Upper lobe of right lung (tissue), 1 donor: Measurements from ENCODE around the gene APBA2. TPM values are rescaled to one million over a fixed set of nuclear protein-coding genes. Genes with fewer than 3 reads are reported as not detected.
"Not testable (repeated sequence)": the region's sequence is repeated elsewhere in the genome, so short reads cannot be mapped to it uniquely, and the experiment has no call there.

Experiments used
- ATAC-seq: fragments of 200-7000 bp; cut with Tn5 transposase; one replicate; pipeline ENCODE4 v1.9.1; 2020; ENCODE audit warnings: mild to moderate bottlenecking, moderate library complexity
- DNase-seq: peaks from one replicate; pipeline ENCODE4 v3.0.0-alpha.2; 2020
- H3K27ac ChIP-seq: fragments of 200-600 bp; one replicate; pipeline ENCODE4 v1.8.0; 2022
- H3K27me3 ChIP-seq: fragments of 200-600 bp; one replicate; pipeline ENCODE4 v1.8.0; 2022; ENCODE audit warnings: mild to moderate bottlenecking
- H3K36me3 ChIP-seq: fragments of 200-600 bp; one replicate; pipeline ENCODE4 v1.8.0; 2022
- H3K4me1 ChIP-seq: fragments of 200-600 bp; one replicate; pipeline ENCODE4 v1.8.0; 2022
- H3K4me3 ChIP-seq: fragments of 200-600 bp; one replicate; pipeline ENCODE4 v1.8.0; 2022; ENCODE audit warnings: mild to moderate bottlenecking
- H3K9me3 ChIP-seq: fragments of 200-600 bp; one replicate; pipeline ENCODE4 v1.8.0; 2022
- intact Hi-C: fragments of 100-400 bp; cut with DNase I; formaldehyde crosslinking; loops from one replicate; pipeline ENCODE4 v1.11.0; 2022
- long read RNA-seq: library from polyadenylated mRNA; unstranded; transcript quantifications from one replicate; pipeline ENCODE4 v2.0.0, GENCODE V29; 2021
- total RNA-seq: library from RNA; stranded (reverse); fragmentation: NEBNext Ultra II Directional; extraction: Animal tissue kit (Norgen Biotek cat#: 25700); gene quantifications from one replicate; pipeline ENCODE4 v1.2.1, GENCODE V29; 2021
- TF ChIP-seq, protein P1 (sequence below): fragments of 200-600 bp; IDR thresholded peaks from one replicate; pipeline ENCODE4 v1.8.0; 2022; ENCODE audit warnings: antibody characterized with exemption
- donor health status: DM: no; HTN: yes; CAD: no; lungs with severe emphysema.

APBA2 gene
- 4.2 TPM for total RNA-seq
- long read RNA-seq, partial matches to known transcripts = 0 of 8 reads
- long read RNA-seq, other reads (novel, unspliced or antisense) = 6 of 8 reads

DNA sequence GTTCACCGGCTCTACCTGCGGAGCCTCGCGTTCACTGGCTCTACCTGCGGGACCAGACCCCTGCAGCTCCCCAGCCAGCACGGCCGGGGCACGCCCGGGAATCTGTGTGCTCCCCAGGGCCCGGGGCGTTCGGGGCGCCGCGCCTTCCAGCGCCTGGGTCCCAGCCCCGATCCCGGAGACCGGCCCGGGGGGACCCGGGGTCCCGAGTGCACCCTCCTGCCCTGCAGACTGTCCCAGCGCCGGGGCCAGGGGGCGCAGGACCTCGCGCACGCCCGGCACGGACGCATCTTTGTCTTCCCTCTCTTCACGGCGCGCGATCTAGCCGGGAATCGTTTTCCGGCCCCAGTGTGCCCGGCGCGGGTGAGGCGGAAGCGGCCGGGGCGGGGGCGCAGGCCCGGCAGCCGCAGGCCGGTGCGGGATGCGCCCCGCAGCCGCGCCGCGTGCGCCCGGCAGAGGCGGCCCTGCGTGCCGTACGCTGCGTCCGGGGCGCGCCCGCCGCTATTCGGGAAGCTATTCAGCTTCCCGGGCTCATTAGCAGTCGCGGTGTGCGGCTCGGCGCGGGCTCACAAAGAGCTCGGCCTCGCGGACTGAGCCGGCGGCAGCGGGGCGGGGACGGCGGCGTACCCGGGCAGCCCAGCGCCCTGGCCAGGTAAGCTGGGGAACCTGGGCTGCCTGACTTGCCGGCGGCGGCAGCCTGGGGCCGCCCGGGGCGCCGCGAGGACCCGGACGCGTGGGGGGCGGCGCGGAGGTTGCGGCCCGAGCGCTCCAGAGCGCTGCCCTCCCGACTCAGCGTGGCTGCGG is at the start of gene APBA2:
TSS of gene APBA2 (plus strand) at position 345 of the 801 bp plus-strand sequence. CDS start 167,911 bp downstream, outside the sequence.
- ATAC-seq (peak; percentile 23), DNase-seq (no peak)
- Histone ChIP-seq H3K27ac (no peak within 1 kb of the TSS), H3K4me1 (no peaks in the 10 kb centered on the region), H3K36me3 (no peaks in the 10 kb centered on the region), H3K27me3 (peaks cover 29% of the 10 kb centered on the region), H3K4me3 (peak within 1 kb of the TSS; percentile 45), H3K9me3 (no peaks in the 10 kb centered on the region)
- TF ChIP-seq, protein P1, sequence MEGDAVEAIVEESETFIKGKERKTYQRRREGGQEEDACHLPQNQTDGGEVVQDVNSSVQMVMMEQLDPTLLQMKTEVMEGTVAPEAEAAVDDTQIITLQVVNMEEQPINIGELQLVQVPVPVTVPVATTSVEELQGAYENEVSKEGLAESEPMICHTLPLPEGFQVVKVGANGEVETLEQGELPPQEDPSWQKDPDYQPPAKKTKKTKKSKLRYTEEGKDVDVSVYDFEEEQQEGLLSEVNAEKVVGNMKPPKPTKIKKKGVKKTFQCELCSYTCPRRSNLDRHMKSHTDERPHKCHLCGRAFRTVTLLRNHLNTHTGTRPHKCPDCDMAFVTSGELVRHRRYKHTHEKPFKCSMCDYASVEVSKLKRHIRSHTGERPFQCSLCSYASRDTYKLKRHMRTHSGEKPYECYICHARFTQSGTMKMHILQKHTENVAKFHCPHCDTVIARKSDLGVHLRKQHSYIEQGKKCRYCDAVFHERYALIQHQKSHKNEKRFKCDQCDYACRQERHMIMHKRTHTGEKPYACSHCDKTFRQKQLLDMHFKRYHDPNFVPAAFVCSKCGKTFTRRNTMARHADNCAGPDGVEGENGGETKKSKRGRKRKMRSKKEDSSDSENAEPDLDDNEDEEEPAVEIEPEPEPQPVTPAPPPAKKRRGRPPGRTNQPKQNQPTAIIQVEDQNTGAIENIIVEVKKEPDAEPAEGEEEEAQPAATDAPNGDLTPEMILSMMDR = no peak
- intact Hi-C loops = no loop called here

DNA sequence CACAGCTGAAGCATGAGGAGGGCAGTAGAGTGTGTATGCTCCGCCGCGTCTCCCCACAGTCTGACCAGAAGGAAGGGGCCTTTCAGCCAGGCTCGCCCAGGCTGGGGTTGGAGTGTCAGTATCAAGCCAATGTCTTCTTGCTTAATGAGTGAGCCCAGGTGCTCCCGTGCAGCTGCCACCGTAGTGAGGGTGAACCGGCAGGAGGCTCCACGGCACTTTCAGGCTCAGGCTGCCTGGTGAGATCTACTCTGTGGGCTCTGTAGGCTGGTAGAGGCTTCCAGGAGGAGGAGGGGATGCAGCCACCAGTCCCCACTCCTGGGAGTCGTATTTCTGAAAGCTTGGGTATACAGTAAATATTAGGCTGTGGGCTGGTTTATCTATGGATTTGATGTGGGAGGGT is 45.5 kb upstream of the APBA2 start:
- DNase-seq, H3K36me3 ChIP-seq, intact Hi-C loops, ATAC-seq, H3K9me3 ChIP-seq, H3K4me1 ChIP-seq, H3K27ac ChIP-seq, H3K4me3 ChIP-seq, H3K27me3 ChIP-seq: not testable (repeated sequence)

DNA sequence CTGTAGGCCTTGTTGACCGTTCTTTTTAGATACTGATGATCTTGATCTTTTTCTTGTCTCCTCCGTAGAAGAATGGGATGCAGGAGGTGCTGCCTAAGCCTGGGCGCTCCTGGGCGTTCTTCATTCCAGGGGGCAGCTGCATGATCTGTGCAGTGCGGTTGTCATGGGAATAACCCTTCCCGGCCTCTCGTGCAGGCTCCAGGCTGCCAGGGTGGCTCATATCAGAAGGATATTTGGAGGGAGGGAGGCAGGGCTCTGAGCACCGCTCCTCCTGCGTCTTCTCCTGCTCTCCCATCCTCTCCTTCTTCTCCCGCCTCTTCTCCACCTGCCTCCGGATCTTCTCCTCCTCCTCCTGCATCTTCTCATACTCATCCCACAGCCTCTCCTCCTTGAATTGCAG is 43.6 kb upstream of the APBA2 start:
- H3K9me3 ChIP-seq, intact Hi-C loops, H3K36me3 ChIP-seq, H3K27me3 ChIP-seq, H3K4me3 ChIP-seq, ATAC-seq, DNase-seq, H3K4me1 ChIP-seq, H3K27ac ChIP-seq: not testable (repeated sequence)

DNA sequence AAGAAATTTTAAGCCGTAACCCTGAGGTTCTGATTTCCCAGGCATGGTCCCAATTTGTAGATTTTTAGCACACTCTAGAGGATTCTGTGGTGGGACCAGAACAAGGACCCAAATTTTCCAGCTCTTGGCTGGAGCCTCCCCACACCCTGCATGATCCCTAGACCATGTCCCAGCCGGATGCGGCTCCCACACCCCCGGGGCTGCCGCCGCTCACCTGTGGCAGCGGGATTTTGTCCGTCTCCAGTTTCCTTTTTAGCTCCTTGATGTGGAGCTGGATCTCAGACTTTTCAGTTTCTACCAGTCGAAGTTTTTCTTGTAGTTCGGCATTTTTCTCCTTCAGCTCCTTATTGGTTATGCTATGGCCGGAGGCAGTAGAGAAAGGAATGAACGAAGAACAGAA is 42.3 kb upstream of the APBA2 start:
- H3K27me3 ChIP-seq, H3K36me3 ChIP-seq, H3K27ac ChIP-seq, DNase-seq, H3K4me1 ChIP-seq, intact Hi-C loops, H3K4me3 ChIP-seq, H3K9me3 ChIP-seq, ATAC-seq: not testable (repeated sequence)

DNA sequence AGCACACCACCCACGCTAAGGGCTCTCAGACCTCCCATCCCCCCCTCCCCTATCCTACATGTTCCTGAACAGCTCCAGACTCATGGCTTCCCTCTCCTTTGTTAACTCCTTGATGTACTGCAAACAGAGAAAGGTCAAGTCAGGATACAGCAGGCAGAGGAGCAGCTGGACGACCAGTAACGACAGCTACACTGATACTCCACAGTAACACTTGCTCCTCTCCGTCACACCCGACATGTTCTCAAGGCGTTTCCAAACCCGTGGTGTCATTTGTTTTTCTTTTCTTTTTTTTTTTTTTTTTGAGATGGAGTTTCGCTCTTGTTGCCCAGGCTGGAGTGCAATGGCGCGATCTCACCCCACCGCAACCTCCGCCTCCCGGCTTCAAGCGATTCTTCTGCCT is 41.6 kb upstream of the APBA2 start:
- H3K36me3 ChIP-seq, ATAC-seq, DNase-seq: not testable (repeated sequence)

DNA sequence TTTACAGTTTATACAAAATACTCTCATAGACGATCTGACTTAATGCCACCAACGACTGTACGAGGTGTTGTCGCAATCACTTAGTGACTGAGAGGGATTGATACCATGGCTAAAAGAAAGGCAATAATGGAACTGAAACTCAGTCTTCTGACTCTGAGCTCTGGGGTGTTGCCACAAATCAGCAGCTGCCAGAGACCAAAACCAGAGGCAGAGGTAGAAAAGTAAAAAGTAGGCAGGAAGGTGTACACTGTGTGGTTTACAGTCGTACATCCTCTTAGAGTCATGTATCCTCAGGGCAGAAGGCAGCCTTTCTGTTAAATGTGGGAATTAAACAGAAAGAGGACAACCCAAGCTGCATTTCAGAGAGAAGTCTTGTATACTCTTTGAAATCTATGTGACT is 38.5 kb upstream of the APBA2 start:
- intact Hi-C loops, H3K4me1 ChIP-seq, H3K27me3 ChIP-seq, H3K27ac ChIP-seq, DNase-seq, ATAC-seq, H3K4me3 ChIP-seq, H3K36me3 ChIP-seq, H3K9me3 ChIP-seq: not testable (repeated sequence)

More for the DNA sequence above, 41.6 kb upstream of the APBA2 start:
- intact Hi-C loops, H3K4me3 ChIP-seq, H3K27me3 ChIP-seq, H3K4me1 ChIP-seq, H3K9me3 ChIP-seq, H3K27ac ChIP-seq: not testable (repeated sequence)

DNA sequence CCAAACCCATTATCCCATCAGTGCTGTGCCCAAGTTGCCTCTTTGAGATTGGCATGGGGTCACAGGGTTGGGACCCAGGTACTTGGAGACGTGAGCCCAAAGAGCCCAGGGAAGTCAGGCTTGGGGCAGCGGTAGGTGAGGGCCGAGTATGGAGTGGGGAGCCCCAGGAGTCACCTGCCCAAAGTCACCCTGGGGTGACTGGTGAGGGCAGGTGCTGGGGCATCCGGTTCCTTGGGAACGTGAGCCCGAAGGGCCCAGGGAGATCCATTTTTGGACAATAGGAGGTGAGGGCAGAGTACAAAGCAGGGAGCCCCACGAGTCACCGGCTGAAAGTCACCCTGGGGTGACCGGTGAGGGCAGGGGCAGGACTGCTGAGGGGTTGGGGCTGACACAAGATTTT is 37.8 kb upstream of the APBA2 start:
- H3K4me3 ChIP-seq, H3K27ac ChIP-seq, ATAC-seq, H3K36me3 ChIP-seq, H3K9me3 ChIP-seq, H3K4me1 ChIP-seq, DNase-seq, intact Hi-C loops, H3K27me3 ChIP-seq: not testable (repeated sequence)

DNA sequence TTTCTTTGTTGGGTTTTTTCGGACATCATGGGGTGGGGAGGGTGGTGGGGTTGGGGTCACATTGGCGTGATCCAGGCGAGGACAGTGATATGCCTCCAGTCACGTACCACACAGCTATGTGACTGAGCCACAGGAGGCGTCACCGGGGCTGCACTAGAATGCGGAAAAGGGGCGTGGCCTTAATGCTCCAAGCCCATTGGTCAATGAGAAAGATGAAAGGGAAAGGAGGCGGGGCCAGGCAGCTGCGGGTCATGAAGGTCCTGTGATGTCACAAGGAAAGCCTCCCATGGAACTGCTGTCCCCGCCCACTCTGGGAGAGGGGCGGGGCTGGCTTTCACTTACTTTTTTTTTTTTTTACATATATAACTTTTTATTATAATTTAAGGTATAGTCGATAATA is 37.3 kb upstream of the APBA2 start, which contains the start of gene GOLGA6L7:
TSS of gene GOLGA6L7 (minus strand) at position 124 of the 400 bp plus-strand sequence. CDS start at position 29, 95 bp downstream.
- H3K36me3 ChIP-seq, DNase-seq, H3K4me3 ChIP-seq, H3K27me3 ChIP-seq, H3K4me1 ChIP-seq, H3K9me3 ChIP-seq, ATAC-seq, H3K27ac ChIP-seq, intact Hi-C loops: not testable (repeated sequence)

DNA sequence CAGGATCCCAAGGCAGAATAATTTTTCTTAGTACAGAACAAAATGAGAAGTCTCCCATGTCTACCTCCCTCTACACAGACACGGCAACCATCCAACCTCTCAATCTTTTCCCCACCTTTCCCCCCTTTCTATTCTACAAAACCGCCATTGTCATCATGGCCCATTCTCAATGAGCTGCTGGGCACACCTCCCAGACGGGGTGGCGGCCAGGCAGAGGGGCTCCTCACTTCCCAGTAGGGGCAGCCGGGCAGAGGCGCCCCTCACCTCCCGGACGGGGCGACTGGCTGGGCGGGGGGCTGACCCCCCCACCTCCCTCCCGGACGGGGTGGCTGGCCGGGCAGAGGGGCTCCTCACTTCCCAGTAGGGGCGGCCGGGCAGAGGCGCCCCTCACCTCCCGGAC is 36.5 kb upstream of the APBA2 start:
- intact Hi-C loops, ATAC-seq, H3K36me3 ChIP-seq: not testable (repeated sequence)

DNA sequence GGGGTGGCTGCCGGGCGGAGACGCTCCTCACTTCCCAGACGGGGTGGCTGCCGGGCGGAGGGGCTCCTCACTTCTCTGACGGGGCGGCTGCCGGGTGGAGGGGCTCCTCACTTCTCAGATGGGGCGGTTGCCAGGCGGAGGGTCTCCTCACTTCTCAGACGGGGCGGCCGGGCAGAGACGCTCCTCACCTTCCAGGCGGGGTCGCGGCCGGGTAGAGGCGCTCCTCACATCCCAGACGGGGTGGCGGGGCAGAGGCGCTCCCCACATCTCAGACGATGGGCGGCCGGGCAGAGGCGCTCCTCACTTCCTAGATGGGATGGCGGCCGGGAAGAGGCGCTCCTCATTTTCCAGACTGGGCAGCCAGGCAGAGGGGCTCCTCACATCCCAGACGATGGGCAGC is 36.0 kb upstream of the APBA2 start:
- ATAC-seq, H3K27ac ChIP-seq, H3K4me1 ChIP-seq, H3K9me3 ChIP-seq, intact Hi-C loops, H3K4me3 ChIP-seq, DNase-seq, H3K36me3 ChIP-seq, H3K27me3 ChIP-seq: not testable (repeated sequence)

More for the DNA sequence above, 36.5 kb upstream of the APBA2 start:
- H3K27me3 ChIP-seq, H3K9me3 ChIP-seq, DNase-seq, H3K4me1 ChIP-seq, H3K4me3 ChIP-seq, H3K27ac ChIP-seq: not testable (repeated sequence)

DNA sequence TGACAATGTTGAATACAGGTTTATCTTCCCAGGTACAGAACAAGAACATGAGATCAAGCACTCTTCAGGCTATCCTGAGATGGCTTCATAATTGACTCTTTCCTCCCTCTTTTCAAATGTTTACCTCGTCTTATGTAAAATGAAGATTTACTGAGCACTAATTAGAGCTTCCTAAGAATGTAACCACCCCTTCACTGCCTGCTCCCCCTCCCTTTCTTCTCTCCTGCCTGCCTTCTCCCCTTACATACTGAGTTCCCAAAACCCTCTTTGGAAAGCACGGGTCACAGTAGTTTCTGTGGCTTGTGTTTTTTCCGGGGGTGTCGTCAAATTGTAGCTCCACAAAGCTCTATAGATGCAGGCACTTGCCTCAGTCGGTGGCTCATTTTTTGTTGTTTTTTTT is 32.1 kb upstream of the APBA2 start:
- H3K27me3 ChIP-seq, H3K4me1 ChIP-seq, DNase-seq, H3K27ac ChIP-seq, H3K4me3 ChIP-seq, H3K9me3 ChIP-seq, ATAC-seq, H3K36me3 ChIP-seq, intact Hi-C loops: not testable (repeated sequence)

DNA sequence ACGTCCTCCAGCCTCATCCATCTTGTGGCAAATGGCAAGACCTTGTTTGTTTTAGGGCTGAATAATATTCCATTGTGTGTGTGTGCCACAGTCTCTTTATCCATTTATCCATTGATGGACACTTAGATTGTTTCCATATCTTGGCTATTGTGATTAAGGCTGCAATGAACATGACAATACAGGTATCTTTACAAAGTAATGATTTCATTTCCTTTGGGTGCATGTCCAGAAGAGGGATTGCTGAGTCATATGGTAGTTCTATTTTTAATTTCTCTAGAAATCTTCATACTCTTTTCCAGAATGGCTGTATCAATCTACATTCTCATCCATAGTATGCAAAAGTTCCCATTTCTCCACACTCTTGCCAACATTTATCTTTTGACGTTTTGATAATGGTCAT is 31.2 kb upstream of the APBA2 start:
- H3K9me3 ChIP-seq, H3K36me3 ChIP-seq, intact Hi-C loops, H3K4me1 ChIP-seq, DNase-seq, ATAC-seq, H3K4me3 ChIP-seq, H3K27ac ChIP-seq, H3K27me3 ChIP-seq: not testable (repeated sequence)
